H1 (cell line): Measurements from ENCODE around the gene RAB1A. TPM values are rescaled to one million over a fixed set of nuclear protein-coding genes. Genes with fewer than 3 reads are reported as not detected.

Experiments used
- CTCF ChIA-PET: fragments of 300-600 bp; sonication (Branson Sonifier 250); formaldehyde crosslinking; loops from one replicate; lab custom pipeline; 2021; ENCODE audit not compliant: partially characterized antibody; lab: Charles Lee
- POLR2A ChIA-PET: fragments of 300-600 bp; sonication (Branson Sonifier 250); formaldehyde crosslinking; loops from one replicate; lab custom pipeline; 2021; ENCODE audit warnings: inconsistent platforms; ENCODE audit not compliant: partially characterized antibody; lab: Charles Lee
- DNase-seq, 2 experiments: peaks; one replicate each; pipeline versions ENCODE4 v3.0.0 to v3.0.0-alpha.2; 2010 to 2022; ENCODE audit warnings: low spot score in 2 of 2, low read depth in 1 of 2, mixed read lengths in 1 of 2
- FAIRE-seq: peaks from 2 replicates; lab custom pipeline; 2011; peaks lifted over from hg19 to GRCh38; lab: Jason Lieb, UNC
- H2AFZ ChIP-seq: 2 replicates; pipeline ENCODE4 v1.8.1; 2012; ENCODE audit warnings: low read length, inconsistent platforms
- H2AK5ac ChIP-seq: 2 replicates; pipeline ENCODE4 v1.6.1; 2013; ENCODE audit warnings: low read depth, low read length
- H2BK120ac ChIP-seq: replicated peaks from 2 replicates; pipeline ENCODE3; 2013; ENCODE audit warnings: low read depth, low read length, inconsistent platforms
- H2BK12ac ChIP-seq: 2 replicates; pipeline ENCODE4 v1.6.1; 2013; ENCODE audit warnings: low read depth, low read length
- H2BK15ac ChIP-seq: 2 replicates; pipeline ENCODE4 v1.6.1; 2013; ENCODE audit warnings: low read length
- H2BK20ac ChIP-seq: 2 replicates; pipeline ENCODE4 v1.6.1; 2013; ENCODE audit warnings: low read length
- H2BK5ac ChIP-seq: 2 replicates; pipeline ENCODE4 v1.6.1; 2013; ENCODE audit warnings: low read depth, low read length
- H3K14ac ChIP-seq: 2 replicates; pipeline ENCODE4 v1.6.1; 2013; ENCODE audit warnings: inconsistent platforms; ENCODE audit not compliant: insufficient read length
- H3K18ac ChIP-seq: 2 replicates; pipeline ENCODE4 v1.6.1; 2013; ENCODE audit warnings: low read length; ENCODE audit errors: extremely low read depth
- H3K23ac ChIP-seq: 2 replicates; pipeline ENCODE4 v1.6.1; 2013; ENCODE audit warnings: inconsistent platforms; ENCODE audit not compliant: insufficient read length
- H3K23me2 ChIP-seq: 2 replicates; pipeline ENCODE4 v1.6.1; 2013; ENCODE audit warnings: low read depth, low read length
- H3K27ac ChIP-seq: 2 replicates; pipeline ENCODE4 v1.6.1; 2011; ENCODE audit warnings: low read depth, low read length, inconsistent platforms
- H3K27me3 ChIP-seq, 4 experiments: replicated peaks in 1 of 4; 1 replicate in 1 of 4; 2 replicates in 3 of 4; pipeline versions ENCODE4 v1.6.1 to v1.8.1; 2011 to 2013; ENCODE audit warnings: low read length in 3 of 4, mild to moderate bottlenecking in 3 of 4, inconsistent platforms in 2 of 4, mixed read lengths in 2 of 4, moderate library complexity in 1 of 4; ENCODE audit not compliant: control insufficient read depth in 3 of 4, insufficient read depth in 3 of 4; ENCODE audit errors: extremely low read depth in 1 of 4
- H3K36me3 ChIP-seq, 4 experiments: 2 replicates each; pipeline versions ENCODE4 v1.6.1 to v1.8.1; 2011 to 2013; ENCODE audit warnings: mild to moderate bottlenecking in 4 of 4, low read length in 3 of 4, moderate library complexity in 2 of 4, control low read depth in 1 of 4, inconsistent platforms in 1 of 4; ENCODE audit not compliant: insufficient read depth in 4 of 4, control insufficient read depth in 2 of 4
- H3K4ac ChIP-seq: replicated peaks from 2 replicates; pipeline ENCODE3; 2013; ENCODE audit warnings: low read length, low read depth, mixed read lengths, inconsistent platforms; ENCODE audit not compliant: insufficient read length
- H3K4me1 ChIP-seq, 4 experiments: replicated peaks in 1 of 4; 1 replicate in 1 of 4; 2 replicates in 3 of 4; pipeline versions ENCODE4 v1.6.1 to v1.8.1; 2011 to 2013; ENCODE audit warnings: low read length in 3 of 4, inconsistent platforms in 2 of 4, mixed read lengths in 1 of 4; ENCODE audit not compliant: insufficient read depth in 4 of 4, control insufficient read depth in 3 of 4
- H3K4me2 ChIP-seq, 2 experiments: 2 replicates each; pipeline versions ENCODE4 v1.6.1 to v1.8.1; 2011 to 2013; ENCODE audit warnings: low read depth in 2 of 2, low read length in 2 of 2, control low read depth in 1 of 2, inconsistent platforms in 1 of 2, mild to moderate bottlenecking in 1 of 2; ENCODE audit not compliant: insufficient read depth in 1 of 2
- H3K4me3 ChIP-seq, 4 experiments: fragments of 200-600, 300-600 bp in 1 of 4; sonication (generic), shearing (Covaris generic), sonication (Bioruptor Twin) in 1 of 4; 2 replicates each; pipeline versions ENCODE4 v1.5.1 to v1.8.1; 2011 to 2016; ENCODE audit warnings: low read length in 4 of 4, low read depth in 3 of 4, control low read depth in 2 of 4, inconsistent platforms in 2 of 4, mild to moderate bottlenecking in 2 of 4, mixed read lengths in 1 of 4, moderate library complexity in 1 of 4; ENCODE audit not compliant: insufficient read depth in 2 of 4; ENCODE audit errors: extremely low read depth in 1 of 4
- H3K56ac ChIP-seq: replicated peaks from 2 replicates; pipeline ENCODE3; 2013; ENCODE audit warnings: low read depth, mild to moderate bottlenecking, mixed read lengths, low read length, inconsistent platforms; ENCODE audit not compliant: insufficient read length
- H3K79me1 ChIP-seq: 2 replicates; pipeline ENCODE4 v1.6.1; 2013; ENCODE audit warnings: low read depth, low read length, control low read depth
- H3K79me2 ChIP-seq, 2 experiments: 2 replicates each; pipeline versions ENCODE4 v1.6.1 to v1.8.1; 2012 to 2013; ENCODE audit warnings: low read length in 2 of 2, mild to moderate bottlenecking in 2 of 2, inconsistent platforms in 1 of 2; ENCODE audit not compliant: insufficient read depth in 2 of 2, control insufficient read depth in 1 of 2
- H3K9ac ChIP-seq, 4 experiments: replicated peaks in 1 of 4; 1 replicate in 1 of 4; 2 replicates in 3 of 4; pipeline versions ENCODE4 v1.6.1 to v1.8.1; 2011 to 2013; ENCODE audit warnings: low read depth in 3 of 4, low read length in 3 of 4, control low read depth in 2 of 4, mild to moderate bottlenecking in 2 of 4, moderate library complexity in 2 of 4, inconsistent platforms in 1 of 4; ENCODE audit errors: extremely low read depth in 1 of 4
- H3K9me3 ChIP-seq, 2 experiments: 2 replicates each; pipeline versions ENCODE4 v1.6.1 to v1.8.1; 2012 to 2013; ENCODE audit warnings: mild to moderate bottlenecking in 2 of 2, moderate library complexity in 2 of 2, control low read depth in 1 of 2, inconsistent platforms in 1 of 2, low read depth in 1 of 2, low read length in 1 of 2, mixed read lengths in 1 of 2; ENCODE audit not compliant: insufficient read depth in 2 of 2
- H4K20me1 ChIP-seq, 2 experiments: replicated peaks in 1 of 2; 2 replicates each; pipeline versions ENCODE3 to v1.8.1; 2011 to 2013; ENCODE audit warnings: inconsistent platforms in 2 of 2, low read length in 2 of 2, mild to moderate bottlenecking in 1 of 2; ENCODE audit not compliant: insufficient read depth in 2 of 2, control insufficient read depth in 1 of 2
- H4K5ac ChIP-seq: 2 replicates; pipeline ENCODE4 v1.6.1; 2013; ENCODE audit warnings: low read length, low read depth, mixed read lengths, inconsistent platforms; ENCODE audit not compliant: insufficient read length
- H4K8ac ChIP-seq: 2 replicates; pipeline ENCODE4 v1.8.0; 2013; ENCODE audit warnings: mild to moderate bottlenecking, moderate library complexity, low read length, inconsistent platforms; ENCODE audit not compliant: insufficient read depth; ENCODE audit errors: extremely low read depth
- H4K91ac ChIP-seq: replicated peaks from 2 replicates; pipeline ENCODE3; 2013; ENCODE audit warnings: low read length, mixed read lengths, inconsistent platforms; ENCODE audit not compliant: insufficient read length
- CREB1 ChIP-seq: IDR thresholded peaks from 2 replicates; pipeline ENCODE4 v1.6.1; 2012; ENCODE audit warnings: inconsistent platforms
- GABPA ChIP-seq: IDR thresholded peaks from 2 replicates; pipeline ENCODE4 v1.6.1; 2011; ENCODE audit warnings: mild to moderate bottlenecking, low read length, moderate library complexity, borderline replicate concordance; ENCODE audit not compliant: insufficient read depth
- KDM1A ChIP-seq: fragments of 200-600, 300-600 bp; sonication (generic); IDR thresholded peaks from 2 replicates; pipeline ENCODE4 v1.7.1; 2016; ENCODE audit warnings: mild to moderate bottlenecking, low read length, borderline replicate concordance
- KDM4A ChIP-seq: IDR thresholded peaks from one replicate; pipeline ENCODE4 v1.7.1; 2012; ENCODE audit warnings: low read depth, mild to moderate bottlenecking, moderate library complexity, low read length, inconsistent platforms; ENCODE audit not compliant: severe bottlenecking
- RAD21 ChIP-seq, 2 experiments: IDR thresholded peaks in 1 of 2; conservative IDR thresholded peaks in 1 of 2; 2 replicates each; pipeline ENCODE4 v1.6.1; 2011; ENCODE audit warnings: low read depth in 2 of 2, low read length in 2 of 2, improper control_type of control experiment in 1 of 2, inconsistent platforms in 1 of 2, mild to moderate bottlenecking in 1 of 2, moderate library complexity in 1 of 2
- RNF2 ChIP-seq: fragments of 200-900, 300-1000 bp; sonication (generic); IDR thresholded peaks from 2 replicates; pipeline ENCODE4 v1.7.1; 2016; ENCODE audit warnings: borderline replicate concordance, low read depth, mild to moderate bottlenecking, antibody characterized with exemption, low read length; ENCODE audit not compliant: poor library complexity, severe bottlenecking; ENCODE audit errors: missing control alignments
- SUZ12 ChIP-seq: fragments of 200-600 bp; sonication (generic); IDR thresholded peaks from 2 replicates; pipeline ENCODE4 v1.6.1; 2012; ENCODE audit warnings: mild to moderate bottlenecking, inconsistent platforms, low read length, moderate library complexity, mixed read lengths
- TCF12 ChIP-seq: IDR thresholded peaks from 2 replicates; pipeline ENCODE4 v1.6.1; 2011; ENCODE audit warnings: low read depth, mild to moderate bottlenecking, low read length
- WGBS, 2 experiments: shearing (Covaris generic) in 1 of 2; methylation state at CpG; one replicate each; pipeline versions ENCODE4 v1.1.6 to v1.1.7; 2013 to 2015; ENCODE audit warnings: low lambda C conversion rate in 2 of 2, mixed read lengths in 2 of 2, inconsistent platforms in 1 of 2, low coverage in 1 of 2, missing lambda C conversion rate in 1 of 2; ENCODE audit not compliant: insufficient replicate concordance in 2 of 2, insufficient coverage in 1 of 2, insufficient read length in 1 of 2; ENCODE audit errors: extremely low coverage in 1 of 2, missing lambda C conversion rate in 1 of 2; 5-methylcytosine and 5-hydroxymethylcytosine counted together
- polyA plus RNA-seq, 7 experiments: library from polyadenylated mRNA; depleted of rRNA in 3 of 7; stranded (reverse) in 5 of 7; unstranded in 2 of 7; fragments of >200 nt in 5 of 7; fragments of 200-250 nt in 2 of 7; gene quantifications; 1 replicate in 5 of 7; 2 replicates in 1 of 7; 4 replicates in 1 of 7; pipeline versions ENCODE4 v1.2.1 to v1.2.3, GENCODE V29; 2011 to 2013; ENCODE audit warnings: missing spikeins in 2 of 7, mixed read lengths in 2 of 7
- total RNA-seq: library from RNA; stranded (reverse); fragmentation: NEBNext Ultra II Directional; extraction: Animal tissue kit (Norgen Biotek cat#: 25700); gene quantifications from 2 replicates; pipeline ENCODE4 v1.2.1, GENCODE V29; 2021

RAB1A gene
- total and polyA plus RNA-seq, 2 of the 8 experiments (the other 6 are each of a cell fraction or from before 2014, with no cell fraction given) = 77.9 to 120 TPM

DNA sequence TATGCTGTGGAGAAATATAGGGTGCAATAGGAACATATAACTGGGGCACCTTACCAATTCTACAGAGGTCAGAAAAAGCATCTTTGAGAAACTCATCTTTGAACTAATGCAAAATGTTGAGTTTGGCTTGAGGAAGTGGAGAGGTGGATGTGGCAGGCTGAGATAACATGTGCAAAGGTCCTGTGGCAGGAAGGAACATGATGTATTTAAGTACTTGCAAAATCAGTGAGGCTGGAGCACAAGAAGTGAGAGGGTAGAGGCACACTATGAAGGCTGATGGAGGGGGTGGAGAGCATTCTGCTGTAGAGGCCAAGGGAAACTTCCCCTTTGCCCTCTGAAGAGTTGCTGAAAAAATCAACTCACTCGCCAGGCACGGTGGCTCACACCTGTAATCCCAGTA, 14.7 kb upstream of the RAB1A start:
- H3K23me2 ChIP-seq = no peaks in the 10 kb centered on the region
- DNase-seq (no peak), FAIRE-seq (no peak)
- no peak overlapping the region for H3K4me2 ChIP-seq
- H3K14ac ChIP-seq = no peak overlapping the region
- H3K9ac ChIP-seq = no peak overlapping the region
- H4K8ac ChIP-seq = no peak overlapping the region
- no peaks in the 10 kb centered on the region for H3K79me2 ChIP-seq
- H3K4me3 ChIP-seq = no peak overlapping the region
- H2BK20ac ChIP-seq = no peak overlapping the region
- no peak overlapping the region for H3K4ac ChIP-seq
- no peak overlapping the region for H4K5ac ChIP-seq
- H2BK12ac ChIP-seq = no peak overlapping the region
- WGBS, 2 experiments = 50% methylated on average over 2 of the region's 2 CpGs; no CpG with 5 or more reads in 1 of the 2 experiments
- H4K20me1 ChIP-seq = no peaks in the 10 kb centered on the region
- H3K79me1 ChIP-seq = no peaks in the 10 kb centered on the region
- H3K9me3 ChIP-seq = no peaks in the 10 kb centered on the region
- no peaks in the 10 kb centered on the region for H3K36me3 ChIP-seq
- no peak overlapping the region for H3K23ac ChIP-seq
- no peak overlapping the region for H2BK120ac ChIP-seq
- POLR2A ChIA-PET = no interaction called here
- no peak overlapping the region for H2AFZ ChIP-seq
- no peak overlapping the region for H3K56ac ChIP-seq
- no peak overlapping the region for H2AK5ac ChIP-seq
- no peak overlapping the region for H4K91ac ChIP-seq
- H3K27ac ChIP-seq = no peak overlapping the region
- no peak overlapping the region for H3K18ac ChIP-seq
- TF ChIP-seq RAD21 (IDR thresholded peaks at IDR 0.05 in 1 of 2, conservative IDR thresholded peaks at IDR 0.05 in 1 of 2; ENCODE audit: low read depth in 2 of 2, low read length in 2 of 2) (no peak), GABPA (no peak), RNF2 (no peak), SUZ12 (no peak), KDM4A (no peak), TCF12 (no peak), KDM1A (peak; percentile 29; the same call in 1 of the 2 replicates), CREB1 (no peak)
- no peaks in the 10 kb centered on the region for H3K27me3 ChIP-seq
- H3K4me1 ChIP-seq = no peaks in the 10 kb centered on the region
- no peak overlapping the region for H2BK15ac ChIP-seq
- CTCF ChIA-PET = interaction anchor here (0.6 to 1.2 kb wide), 2 partner anchors 10 to 20 kb away, joined by 3 read pairs; no protein-coding TSS in a partner anchor
- no peak overlapping the region for H2BK5ac ChIP-seq
